Fibroblast of lung (primary cell): ENCODE data around the gene TRIM40. TPM values are rescaled to one million over a fixed set of nuclear protein-coding genes. Genes with fewer than 3 reads are reported as not detected.

Experiments
- DNase-seq, 2 donors: peaks; one replicate each; pipeline versions ENCODE4 v3.0.0 to v3.0.0-alpha.2; 2010; ENCODE audit warnings: low read depth in 2 of 2
- H2AFZ ChIP-seq: 2 replicates; pipeline ENCODE4 v1.5.1; 2012; ENCODE audit warnings: low read length, control low read depth, inconsistent platforms
- H3K27ac ChIP-seq: 2 replicates; pipeline ENCODE4 v1.5.1; 2011; ENCODE audit warnings: low read length, control low read depth; ENCODE audit not compliant: insufficient read depth
- H3K27me3 ChIP-seq: 2 replicates; pipeline ENCODE4 v1.5.1; 2011; ENCODE audit warnings: mild to moderate bottlenecking, low read length; ENCODE audit not compliant: control insufficient read depth, insufficient read depth
- H3K36me3 ChIP-seq: 2 replicates; pipeline ENCODE4 v1.5.1; 2011; ENCODE audit warnings: low read length; ENCODE audit not compliant: control insufficient read depth, insufficient read depth
- H3K4me1 ChIP-seq: 2 replicates; pipeline ENCODE4 v1.5.1; 2011; ENCODE audit warnings: low read length; ENCODE audit not compliant: control insufficient read depth, insufficient read depth; ENCODE audit errors: extremely low read depth
- H3K4me2 ChIP-seq: 2 replicates; pipeline ENCODE4 v1.5.1; 2011; ENCODE audit warnings: low read length, control low read depth; ENCODE audit not compliant: insufficient read depth; ENCODE audit errors: extremely low read depth
- H3K4me3 ChIP-seq, 4 experiments: fragments of 200-600 bp in 1 of 4; sonication (generic) in 1 of 4; replicated peaks in 1 of 4; 2 replicates each; pipeline ENCODE4 v1.5.1; 2011 to 2016; ENCODE audit warnings: low read length in 4 of 4, low read depth in 3 of 4, mild to moderate bottlenecking in 3 of 4, control low read depth in 2 of 4, inconsistent platforms in 1 of 4, mixed read lengths in 1 of 4; ENCODE audit not compliant: insufficient read depth in 1 of 4; ENCODE audit errors: control extremely low read depth in 1 of 4
- H3K79me2 ChIP-seq: 2 replicates; pipeline ENCODE4 v1.5.1; 2012; ENCODE audit warnings: mild to moderate bottlenecking, low read length, inconsistent platforms; ENCODE audit not compliant: control insufficient read depth, insufficient read depth
- H3K9ac ChIP-seq: 2 replicates; pipeline ENCODE4 v1.5.1; 2011; ENCODE audit warnings: mild to moderate bottlenecking, low read length, control low read depth; ENCODE audit not compliant: insufficient read depth
- H3K9me3 ChIP-seq: 2 replicates; pipeline ENCODE4 v1.5.1; 2012; ENCODE audit warnings: low read depth, low read length; ENCODE audit not compliant: control insufficient read depth, insufficient read depth
- H4K20me1 ChIP-seq: 2 replicates; pipeline ENCODE4 v1.5.1; 2011; ENCODE audit warnings: low read length; ENCODE audit not compliant: control insufficient read depth, insufficient read depth; ENCODE audit errors: extremely low read depth
- EZH2 ChIP-seq: IDR thresholded peaks from 2 replicates; pipeline ENCODE4 v1.5.1; 2012; ENCODE audit warnings: low read length, control low read depth, mild to moderate bottlenecking; ENCODE audit errors: missing control alignments
- polyA plus RNA-seq, 2 donors: library from polyadenylated mRNA; depleted of rRNA in 1 of 2; stranded (reverse) in 1 of 2; unstranded in 1 of 2; fragments of >200 nt; gene quantifications; 2 replicates each; pipeline ENCODE4 v1.2.1, GENCODE V29; 2011 to 2012; ENCODE audit warnings: missing spikeins in 1 of 2
- total RNA-seq: library from RNA; depleted of rRNA; stranded (reverse); fragments of >200 nt; gene quantifications from 2 replicates; pipeline ENCODE4 v1.2.1, GENCODE V29; 2014
- TF ChIP-seq, protein P1 (sequence below), 2 donors: IDR thresholded peaks in 1 of 2; conservative IDR thresholded peaks in 1 of 2; 1 replicate in 1 of 2; 2 replicates in 1 of 2; pipeline ENCODE4 v1.5.1; 2011 to 2012; ENCODE audit warnings: low read length in 2 of 2, control low read depth in 1 of 2, inconsistent platforms in 1 of 2, low read depth in 1 of 2, mild to moderate bottlenecking in 1 of 2

Gene TRIM40
- total and polyA plus RNA-seq, 2 donors (not counting 1 experiment from before 2014, with no cell fraction given) = not detected

GRCh38 chr6:30185846-30186484 is 50.0 kb downstream of the TRIM40 start:
- no peaks in the 10 kb centered on the region for H3K4me1 ChIP-seq
- H3K9me3 ChIP-seq = no peaks in the 10 kb centered on the region
- no peak overlapping the region for H2AFZ ChIP-seq
- H3K36me3 ChIP-seq = peaks cover 9% of the 10 kb centered on the region
- H3K27me3 ChIP-seq = no peaks in the 10 kb centered on the region
- no peak overlapping the region for H3K4me2 ChIP-seq
- no peak overlapping the region for H3K27ac ChIP-seq
- DNase-seq = no peak
- no peak overlapping the region for H3K9ac ChIP-seq
- no peaks in the 10 kb centered on the region for H3K79me2 ChIP-seq
- no peak overlapping the region for H3K4me3 ChIP-seq
- no peak for TF ChIP-seq EZH2
- TF ChIP-seq, protein P1, sequence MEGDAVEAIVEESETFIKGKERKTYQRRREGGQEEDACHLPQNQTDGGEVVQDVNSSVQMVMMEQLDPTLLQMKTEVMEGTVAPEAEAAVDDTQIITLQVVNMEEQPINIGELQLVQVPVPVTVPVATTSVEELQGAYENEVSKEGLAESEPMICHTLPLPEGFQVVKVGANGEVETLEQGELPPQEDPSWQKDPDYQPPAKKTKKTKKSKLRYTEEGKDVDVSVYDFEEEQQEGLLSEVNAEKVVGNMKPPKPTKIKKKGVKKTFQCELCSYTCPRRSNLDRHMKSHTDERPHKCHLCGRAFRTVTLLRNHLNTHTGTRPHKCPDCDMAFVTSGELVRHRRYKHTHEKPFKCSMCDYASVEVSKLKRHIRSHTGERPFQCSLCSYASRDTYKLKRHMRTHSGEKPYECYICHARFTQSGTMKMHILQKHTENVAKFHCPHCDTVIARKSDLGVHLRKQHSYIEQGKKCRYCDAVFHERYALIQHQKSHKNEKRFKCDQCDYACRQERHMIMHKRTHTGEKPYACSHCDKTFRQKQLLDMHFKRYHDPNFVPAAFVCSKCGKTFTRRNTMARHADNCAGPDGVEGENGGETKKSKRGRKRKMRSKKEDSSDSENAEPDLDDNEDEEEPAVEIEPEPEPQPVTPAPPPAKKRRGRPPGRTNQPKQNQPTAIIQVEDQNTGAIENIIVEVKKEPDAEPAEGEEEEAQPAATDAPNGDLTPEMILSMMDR (conservative IDR thresholded peaks at IDR 0.05 in 1 of 2, IDR thresholded peaks at IDR 0.05 in 1 of 2; ENCODE audit: low read depth in 1 of 2, low read length in 2 of 2) = no peak
- H4K20me1 ChIP-seq = no peaks in the 10 kb centered on the region

DNA sequence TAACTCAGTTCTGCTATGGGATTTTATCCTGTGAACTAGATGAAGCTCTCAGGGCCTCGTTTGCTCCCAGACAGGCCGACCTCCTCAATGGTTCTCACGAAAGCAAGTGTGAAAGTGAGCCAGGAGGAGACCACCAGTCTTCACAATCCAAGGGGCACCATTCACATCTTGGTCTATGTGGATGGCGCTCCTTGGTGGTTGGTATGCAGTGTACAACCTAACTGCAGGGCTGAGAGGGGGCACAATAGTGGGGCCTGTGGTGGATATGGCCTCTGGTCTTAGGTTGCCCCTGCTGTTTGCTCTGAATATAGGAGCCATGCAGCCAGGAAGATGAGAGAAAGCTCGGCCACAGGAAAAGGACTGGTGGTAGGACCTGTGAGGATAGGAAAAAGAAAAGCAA is 52.6 kb downstream of the TRIM40 start:
- DNase-seq = no peak
- no peaks in the 10 kb centered on the region for H3K27me3 ChIP-seq
- H3K36me3 ChIP-seq = peaks cover 11% of the 10 kb centered on the region
- no peak for TF ChIP-seq EZH2
- TF ChIP-seq, protein P1 (conservative IDR thresholded peaks at IDR 0.05 in 1 of 2, IDR thresholded peaks at IDR 0.05 in 1 of 2; ENCODE audit: low read depth in 1 of 2, low read length in 2 of 2) = no peak
- H3K4me1 ChIP-seq = no peaks in the 10 kb centered on the region
- H3K9ac ChIP-seq = no peak overlapping the region
- H3K27ac ChIP-seq = no peak overlapping the region
- H3K4me3 ChIP-seq = no peak overlapping the region
- H4K20me1 ChIP-seq = no peaks in the 10 kb centered on the region
- H2AFZ ChIP-seq = no peak overlapping the region
- no peaks in the 10 kb centered on the region for H3K79me2 ChIP-seq
- H3K4me2 ChIP-seq = no peak overlapping the region
- no peaks in the 10 kb centered on the region for H3K9me3 ChIP-seq

- H3K79me2 ChIP-seq = no peaks in the 10 kb centered on the region
- H3K4me3 ChIP-seq = no peak overlapping the region
- H3K27ac ChIP-seq = no peak overlapping the region
- DNase-seq = peak in 1 of 2 donors; percentile 11
- H3K9ac ChIP-seq = no peak overlapping the region
- H3K36me3 ChIP-seq = peaks cover 11% of the 10 kb centered on the region
- no peak overlapping the region for H2AFZ ChIP-seq
- no peak for TF ChIP-seq EZH2
- TF ChIP-seq, protein P1 (conservative IDR thresholded peaks at IDR 0.05 in 1 of 2, IDR thresholded peaks at IDR 0.05 in 1 of 2; ENCODE audit: low read depth in 1 of 2, low read length in 2 of 2) = no peak
- H4K20me1 ChIP-seq = no peaks in the 10 kb centered on the region
- no peaks in the 10 kb centered on the region for H3K9me3 ChIP-seq
- no peaks in the 10 kb centered on the region for H3K27me3 ChIP-seq
- H3K4me1 ChIP-seq = peaks cover 2% of the 10 kb centered on the region
- no peak overlapping the region for H3K4me2 ChIP-seq
These were observed 56.1 kb downstream of the TRIM40 start for GRCh38 chr6:30192076-30192475.
